T1000 (cell line): Measurements from ENCODE around the gene TBC1D3G.
"Not testable (repeated sequence)": the region's sequence is repeated elsewhere in the genome, so short reads cannot be mapped to it uniquely, and the experiment has no call there.

Experiments
- DNase-seq: peaks from one replicate; lab custom pipeline; 2025; ENCODE audit warnings: mixed read lengths; lab: John Stamatoyannopoulos, UW

TBC1D3G gene

DNA sequence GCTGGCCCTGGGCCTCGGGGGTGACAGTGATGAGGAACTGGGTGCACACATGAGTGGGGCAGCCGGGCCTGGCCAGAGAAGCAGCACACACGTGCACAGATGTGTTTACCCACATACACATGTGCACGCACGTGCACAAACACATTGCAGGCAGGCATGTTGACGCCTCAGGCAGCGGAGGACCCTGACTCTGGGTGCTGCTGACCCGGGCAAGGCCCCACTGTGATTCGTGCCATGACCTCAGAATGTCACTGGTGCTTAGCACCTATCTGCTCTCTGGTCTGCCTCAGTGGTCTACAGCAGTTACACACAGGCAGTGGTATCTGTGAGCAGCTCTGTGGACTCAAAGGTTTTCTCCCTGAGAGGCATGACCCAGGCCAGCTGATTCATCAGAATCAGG is at the start of gene TBC1D3G:
TSS of gene TBC1D3G (plus strand) at position 301 of the 400 bp plus-strand sequence. CDS start 1,528 bp downstream, outside the sequence.
- DNase-seq: not testable (repeated sequence)

DNA sequence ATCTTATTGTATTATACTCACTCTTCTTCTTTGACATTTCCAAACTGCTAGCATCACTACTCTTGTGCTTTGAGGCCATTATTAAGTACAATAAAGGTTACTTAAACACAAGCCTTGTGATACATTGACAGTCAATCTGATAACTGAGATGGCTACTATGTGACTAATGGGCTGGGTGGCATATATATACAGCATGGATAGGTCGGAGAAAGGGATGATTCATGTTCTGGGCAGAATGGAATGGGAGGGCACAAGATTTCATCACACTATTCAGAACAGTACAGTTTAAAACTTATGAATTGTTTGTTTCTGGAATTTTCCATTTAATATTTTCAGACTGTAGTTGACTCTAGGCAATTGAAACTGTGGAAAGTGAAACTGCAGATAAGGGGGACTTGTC is 40.4 kb upstream of the TBC1D3G start:
- DNase-seq: not testable (repeated sequence)

DNA sequence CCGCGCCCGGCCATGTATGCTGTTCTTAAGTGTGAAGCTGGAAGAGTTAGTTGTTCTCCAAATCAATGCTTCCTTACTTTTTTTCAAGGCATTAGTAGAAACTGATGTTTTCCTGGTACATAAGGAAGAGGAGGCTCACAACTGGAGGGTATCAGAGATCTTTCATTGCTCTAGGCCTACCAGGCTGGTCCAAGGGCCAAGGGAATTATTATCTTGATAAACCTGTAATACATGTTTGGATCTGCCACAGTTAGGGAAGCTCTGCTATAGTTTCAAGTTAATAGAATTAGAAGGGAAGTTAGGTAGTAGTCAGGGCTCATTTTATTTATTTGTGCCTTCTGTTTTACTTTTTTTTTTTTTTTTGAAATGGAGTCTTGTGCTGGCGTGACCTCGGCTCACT is 39.5 kb upstream of the TBC1D3G start:
- DNase-seq: not testable (repeated sequence)

DNA sequence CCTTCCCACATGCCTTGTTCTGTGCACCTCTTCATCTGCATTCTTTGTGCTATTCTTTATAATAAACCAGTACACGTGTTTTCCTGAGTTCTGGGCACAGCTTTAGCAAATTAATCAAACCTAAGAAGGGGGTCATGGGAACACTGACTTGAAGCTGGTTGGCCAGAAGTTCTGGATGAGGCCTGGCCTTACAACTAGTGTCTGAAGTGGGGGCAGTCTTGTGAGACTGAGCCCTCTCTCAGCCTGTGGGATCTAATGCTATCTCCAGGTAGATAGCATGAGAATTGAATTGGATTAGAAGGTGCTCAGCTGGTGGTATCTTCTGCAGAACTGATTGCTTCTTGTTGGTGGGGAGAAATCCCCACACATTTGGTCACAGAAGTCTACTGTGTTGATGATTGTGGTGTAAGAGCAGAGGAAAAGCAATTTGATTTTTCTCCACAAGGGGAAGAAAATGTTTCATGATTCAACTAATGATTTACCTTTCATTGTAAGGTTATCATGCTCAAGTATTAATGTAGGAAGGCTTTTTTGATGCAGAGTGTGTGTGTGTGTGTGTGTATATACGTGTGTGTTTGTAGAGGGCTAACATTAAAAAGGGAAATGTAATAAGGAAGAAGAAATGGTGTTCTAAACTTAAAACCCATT is 33.6 kb upstream of the TBC1D3G start:
- not testable (repeated sequence) for DNase-seq

DNA sequence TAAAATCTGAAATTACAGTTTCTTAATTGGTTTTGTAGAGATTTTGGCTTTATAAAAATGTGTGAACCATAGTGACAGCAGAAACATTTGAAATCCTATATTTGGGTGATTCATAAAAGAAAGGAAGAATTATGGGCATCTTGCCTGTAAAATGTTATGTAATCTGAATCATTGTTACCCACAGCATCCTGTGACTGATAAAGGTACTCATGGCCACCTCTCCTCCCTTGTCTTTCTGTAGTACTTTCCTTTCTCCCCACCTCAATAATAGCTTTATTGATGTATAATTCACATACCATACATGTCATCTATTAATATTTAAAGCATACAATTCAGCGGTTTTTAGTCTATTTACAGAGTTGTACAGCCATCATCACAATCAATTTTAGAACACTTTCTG is 28.5 kb upstream of the TBC1D3G start:
- not testable (repeated sequence) for DNase-seq

DNA sequence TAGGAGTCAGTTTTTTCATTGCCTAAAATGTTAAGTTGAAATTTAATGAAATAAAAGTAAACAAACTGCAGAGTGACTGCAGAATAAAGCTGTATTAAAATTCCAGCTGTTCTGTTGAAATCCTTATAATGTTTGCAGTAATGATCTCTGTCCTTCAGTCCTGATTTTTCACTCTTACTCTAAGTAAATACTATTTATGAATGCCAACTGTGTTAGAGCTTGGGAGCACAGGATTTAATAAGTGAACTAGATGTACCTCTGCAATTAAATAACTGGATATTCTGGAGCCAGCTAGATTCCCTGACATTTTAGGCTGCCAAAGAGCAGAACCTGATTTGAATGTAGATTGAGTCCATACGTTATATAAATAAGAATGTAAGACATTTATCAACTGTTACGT is 7.9 kb upstream of the TBC1D3G start:
- not testable (repeated sequence) for DNase-seq

DNA sequence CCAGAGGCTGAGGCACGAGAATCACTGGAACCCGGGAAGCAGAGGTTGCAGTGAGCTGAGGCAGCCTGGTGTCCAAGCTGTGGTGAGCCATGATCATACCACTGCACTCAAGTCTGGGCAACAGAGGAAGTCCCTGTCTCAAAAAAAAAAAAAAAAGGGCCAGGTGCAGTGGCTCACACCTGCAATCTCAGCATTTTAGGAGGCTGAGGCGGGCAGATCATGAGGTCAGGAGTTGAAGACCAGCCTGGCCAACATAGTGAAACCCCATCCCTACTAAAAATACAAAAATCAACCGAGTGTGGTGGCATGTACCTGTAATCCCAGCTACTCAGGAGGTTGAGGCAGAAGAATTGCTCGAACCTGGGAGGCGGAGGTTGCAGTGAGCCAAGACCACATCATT is 38.8 kb downstream of the TBC1D3G start:
- not testable (repeated sequence) for DNase-seq

DNA sequence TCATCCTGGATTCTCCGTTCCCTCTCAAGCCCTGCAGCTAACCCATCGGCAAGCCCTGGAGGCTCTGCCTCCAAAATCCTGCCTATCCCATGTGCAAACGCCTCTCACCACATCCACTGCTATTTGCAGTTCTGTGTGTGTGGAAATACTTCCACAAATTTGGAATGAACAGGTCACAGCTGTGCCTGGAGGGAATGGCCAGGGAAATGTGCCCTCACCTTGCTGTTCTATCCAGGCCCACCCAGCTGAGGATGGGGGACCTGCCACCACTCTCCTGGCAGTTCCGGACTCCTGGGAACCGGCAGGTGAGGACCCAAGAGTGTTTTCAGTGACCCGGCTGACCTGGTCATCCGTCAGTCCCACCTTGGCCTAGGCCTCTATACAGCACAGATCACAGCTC is 52.3 kb downstream of the TBC1D3G start:
- not testable (repeated sequence) for DNase-seq
